Epithelial cell of alveolus of lung (primary cell): ENCODE data around the gene SMCO4. TPM values are rescaled to one million over a fixed set of nuclear protein-coding genes. Genes with fewer than 3 reads are reported as not detected.

Experiments
- total RNA-seq: library from RNA; depleted of rRNA; stranded (reverse); fragments of >200 nt; gene quantifications from 2 replicates; pipeline ENCODE4 v1.2.1, GENCODE V29; 2015

The SMCO4 gene, protein sequence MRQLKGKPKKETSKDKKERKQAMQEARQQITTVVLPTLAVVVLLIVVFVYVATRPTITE
- 5.3 and 31.4 TPM in 2 replicates for total RNA-seq

GRCh38 chr11:93543292-93543977, at the start of gene SMCO4:
SMCO4 (minus strand) TSS chr11:93543391; CDS start chr11:93479189, 64,202 bp downstream.

Other genes with a start within 250 kb of the SMCO4 start
- not detected in 2 replicates for gene DEUP1, start 212.6 kb downstream of the SMCO4 start, total RNA-seq
- gene CEP295, start 118.3 kb upstream of the SMCO4 start, total RNA-seq, result 8.4 and 10.1 TPM in 2 replicates
- gene TAF1D, start 198.1 kb upstream of the SMCO4 start, total RNA-seq, result 91.0 and 127 TPM in 2 replicates
- 8.7 and 20.4 TPM in 2 replicates for gene C11orf54, start 198.3 kb upstream of the SMCO4 start, total RNA-seq
- gene MED17, start 240.9 kb upstream of the SMCO4 start, total RNA-seq, result 16.8 and 27.4 TPM in 2 replicates